K562 (cell line): ENCODE measurements around the gene PHLDA3.

Experiments
- GABPA ChIP-seq: fragments of 200-800 bp; sonication (Bioruptor generic); conservative IDR thresholded peaks from 2 replicates; pipeline ENCODE4 v1.6.1; 2016; ENCODE audit warnings: low read depth, missing genetic modification characterization, missing compliant biosample characterization
- NFATC3 ChIP-seq: fragments of 450-650 bp; IDR thresholded peaks from 2 replicates; pipeline ENCODE4 v1.6.1; 2017; ENCODE audit warnings: mild to moderate bottlenecking
- NFIC ChIP-seq: fragments of 450-650 bp; IDR thresholded peaks from 2 replicates; pipeline ENCODE4 v1.6.1; 2017; ENCODE audit warnings: mild to moderate bottlenecking, inconsistent platforms
- ZNF165 ChIP-seq: fragments of 250-450 bp; sonication (Bioruptor Pico); IDR thresholded peaks from 2 replicates; pipeline ENCODE4 v1.4.0; 2020; ENCODE audit warnings: borderline replicate concordance
- ZNF354B ChIP-seq: fragments of 250-450 bp; sonication (Bioruptor Pico); IDR thresholded peaks from 2 replicates; pipeline ENCODE4 v1.4.0; 2020
- TF ChIP-seq, protein P1 (sequence below), 3 experiments: IDR thresholded peaks in 2 of 3; conservative IDR thresholded peaks in 1 of 3; 2 replicates each; pipeline ENCODE4 v1.5.1; 2011 to 2012; ENCODE audit warnings: low read length in 3 of 3, mild to moderate bottlenecking in 3 of 3, control low read depth in 2 of 3, improper control_type of control experiment in 1 of 3, inconsistent platforms in 1 of 3, low read depth in 1 of 3, mixed read lengths in 1 of 3, moderate library complexity in 1 of 3; ENCODE audit not compliant: insufficient read depth in 2 of 3

GRCh38 chr1:201473296-201473695, 4.3 kb upstream of the PHLDA3 start:
- no peak for TF ChIP-seq NFATC3
- TF ChIP-seq, protein P1, sequence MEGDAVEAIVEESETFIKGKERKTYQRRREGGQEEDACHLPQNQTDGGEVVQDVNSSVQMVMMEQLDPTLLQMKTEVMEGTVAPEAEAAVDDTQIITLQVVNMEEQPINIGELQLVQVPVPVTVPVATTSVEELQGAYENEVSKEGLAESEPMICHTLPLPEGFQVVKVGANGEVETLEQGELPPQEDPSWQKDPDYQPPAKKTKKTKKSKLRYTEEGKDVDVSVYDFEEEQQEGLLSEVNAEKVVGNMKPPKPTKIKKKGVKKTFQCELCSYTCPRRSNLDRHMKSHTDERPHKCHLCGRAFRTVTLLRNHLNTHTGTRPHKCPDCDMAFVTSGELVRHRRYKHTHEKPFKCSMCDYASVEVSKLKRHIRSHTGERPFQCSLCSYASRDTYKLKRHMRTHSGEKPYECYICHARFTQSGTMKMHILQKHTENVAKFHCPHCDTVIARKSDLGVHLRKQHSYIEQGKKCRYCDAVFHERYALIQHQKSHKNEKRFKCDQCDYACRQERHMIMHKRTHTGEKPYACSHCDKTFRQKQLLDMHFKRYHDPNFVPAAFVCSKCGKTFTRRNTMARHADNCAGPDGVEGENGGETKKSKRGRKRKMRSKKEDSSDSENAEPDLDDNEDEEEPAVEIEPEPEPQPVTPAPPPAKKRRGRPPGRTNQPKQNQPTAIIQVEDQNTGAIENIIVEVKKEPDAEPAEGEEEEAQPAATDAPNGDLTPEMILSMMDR (IDR thresholded peaks at IDR 0.05 in 2 of 3, conservative IDR thresholded peaks at IDR 0.05 in 1 of 3; ENCODE audit: insufficient read depth in 2 of 3, low read depth in 1 of 3, low read length in 3 of 3) = no peak
- no peak for TF ChIP-seq ZNF165
- TF ChIP-seq NFIC = no peak
- TF ChIP-seq GABPA (tag) = no peak
- TF ChIP-seq ZNF354B (CRISPR knock-in tag) = no peak
